ENCODE measurements around the gene PIAS4. TPM values are rescaled to one million over a fixed set of nuclear protein-coding genes. Genes with fewer than 3 reads are reported as not detected.
"Not testable (repeated sequence)": the region's sequence is repeated elsewhere in the genome, so short reads cannot be mapped to it uniquely, and the experiment has no call there.

PIAS4 gene
- total RNA-seq, 1 donor from 2014 or later = 36.4 TPM

DNA sequence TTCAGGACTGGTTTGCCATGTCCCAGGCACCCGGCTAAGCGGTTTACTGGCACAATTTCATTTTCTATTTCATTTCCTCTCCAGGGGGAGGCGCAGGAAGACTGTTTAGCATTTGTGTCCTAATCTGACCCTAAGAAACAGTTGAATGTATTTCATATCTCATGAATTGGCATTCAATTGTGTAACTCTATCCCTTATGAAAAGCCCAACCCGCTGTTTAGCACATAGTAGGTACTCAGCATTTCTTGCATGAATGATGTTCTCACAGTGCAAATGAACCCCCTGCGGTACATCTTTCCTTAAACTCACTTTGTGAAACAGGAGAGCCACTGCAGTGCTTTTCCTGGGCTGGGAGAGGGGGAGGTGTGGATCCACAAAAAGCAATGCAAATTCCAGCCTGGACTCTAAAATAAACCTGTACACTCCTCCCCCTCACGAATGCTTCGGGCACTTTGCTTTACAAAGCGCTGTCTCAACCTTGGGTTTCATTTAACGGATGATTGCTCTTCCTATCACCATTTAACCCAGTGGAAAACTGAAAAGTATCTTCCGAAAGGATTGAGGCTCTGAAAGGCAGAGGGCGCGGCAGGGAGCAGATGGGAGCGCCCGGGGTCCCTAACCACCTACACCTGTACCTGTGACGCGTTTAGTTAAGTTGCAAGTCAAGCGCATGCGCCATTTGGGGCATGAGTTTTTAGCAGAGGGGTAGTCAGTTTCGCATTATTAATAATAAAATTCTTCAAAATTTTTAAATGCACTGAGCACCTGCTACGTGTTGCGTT is 21.1 kb upstream of the PIAS4 start:
- Mint-ChIP-seq H3K27me3 (no peaks in the 10 kb centered on the region), H3K9me3 (no peaks in the 10 kb centered on the region), H3K4me1 (peaks cover 66% of the 10 kb centered on the region), H3K4me3 (peak overlapping the region; percentile 96), H3K36me3 (ENCODE audit: low read depth) (peaks cover 39% of the 10 kb centered on the region), H3K27ac (peak overlapping the region; percentile 91)
- ChIA-PET CTCF (interaction anchor here (0.9 to 1.9 kb wide), 7 partner anchors 24 to 261 kb away, joined by 3 to 31 read pairs (median 5); partner anchors contain the start of genes MRPL54 and YJU2), POLR2A (interaction anchor here (0.6 to 3.5 kb wide), 11 partner anchors 11 to 1085 kb away, joined by 3 to 63 read pairs (median 10); partner anchors contain the start of genes APBA3, DAPK3 and PIAS4)
- TF ChIP-seq, protein P1, sequence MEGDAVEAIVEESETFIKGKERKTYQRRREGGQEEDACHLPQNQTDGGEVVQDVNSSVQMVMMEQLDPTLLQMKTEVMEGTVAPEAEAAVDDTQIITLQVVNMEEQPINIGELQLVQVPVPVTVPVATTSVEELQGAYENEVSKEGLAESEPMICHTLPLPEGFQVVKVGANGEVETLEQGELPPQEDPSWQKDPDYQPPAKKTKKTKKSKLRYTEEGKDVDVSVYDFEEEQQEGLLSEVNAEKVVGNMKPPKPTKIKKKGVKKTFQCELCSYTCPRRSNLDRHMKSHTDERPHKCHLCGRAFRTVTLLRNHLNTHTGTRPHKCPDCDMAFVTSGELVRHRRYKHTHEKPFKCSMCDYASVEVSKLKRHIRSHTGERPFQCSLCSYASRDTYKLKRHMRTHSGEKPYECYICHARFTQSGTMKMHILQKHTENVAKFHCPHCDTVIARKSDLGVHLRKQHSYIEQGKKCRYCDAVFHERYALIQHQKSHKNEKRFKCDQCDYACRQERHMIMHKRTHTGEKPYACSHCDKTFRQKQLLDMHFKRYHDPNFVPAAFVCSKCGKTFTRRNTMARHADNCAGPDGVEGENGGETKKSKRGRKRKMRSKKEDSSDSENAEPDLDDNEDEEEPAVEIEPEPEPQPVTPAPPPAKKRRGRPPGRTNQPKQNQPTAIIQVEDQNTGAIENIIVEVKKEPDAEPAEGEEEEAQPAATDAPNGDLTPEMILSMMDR (IDR thresholded peaks at IDR 0.05) = no peak
- intact Hi-C loops (cut with micrococcal nuclease) = loop anchor here (1.0 to 10.0 kb wide), 10 partner anchors 21 to 418 kb away; partner anchors contain the start of genes ANKRD24, CHAF1A, MAP2K2 and PIAS4
- ATAC-seq (ENCODE audit: low read depth) (peak; percentile 23), DNase-seq (no peak)

DNA sequence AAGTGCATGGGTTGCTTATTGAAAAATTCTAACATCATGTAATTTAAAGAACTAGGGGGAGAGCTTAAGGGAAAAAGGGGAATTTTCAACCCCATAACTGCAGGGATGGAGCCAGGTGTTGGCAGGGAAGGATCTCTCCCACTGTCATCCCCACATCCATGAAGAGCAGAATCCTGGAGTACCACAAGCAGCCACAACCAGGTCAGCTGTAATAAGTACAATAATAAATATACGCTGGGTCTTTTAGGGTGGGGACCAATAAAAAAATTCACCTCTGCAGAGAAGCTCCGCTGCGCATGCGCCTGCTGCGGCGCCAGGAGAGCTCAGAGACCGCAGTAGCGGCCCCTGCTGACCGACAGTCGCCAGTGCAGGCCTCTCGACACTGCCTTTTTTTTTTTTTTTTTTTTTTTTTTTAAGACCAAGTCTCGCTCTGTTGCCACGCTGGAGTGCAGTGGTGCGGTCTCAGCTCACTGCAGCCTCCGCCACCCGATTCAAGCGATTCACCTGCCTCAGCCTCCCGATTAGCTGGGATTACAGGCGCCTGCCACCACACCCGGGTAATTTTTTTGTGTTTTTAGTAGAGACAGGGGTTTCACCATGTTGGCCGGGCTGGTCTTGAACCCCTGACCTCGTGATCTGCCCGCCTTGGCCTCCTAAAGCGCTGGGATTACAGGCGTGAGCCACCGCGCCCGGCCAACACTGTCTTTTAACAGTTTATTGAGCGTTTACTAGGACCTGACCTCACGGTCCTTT is 19.7 kb upstream of the PIAS4 start:
- POLR2A ChIA-PET = interaction anchor here (0.5 to 2.3 kb wide), 29 partner anchors 10 to 1698 kb away, joined by 3 to 31 read pairs (median 6); partner anchors contain the start of genes APBA3, CHAF1A, DAPK3 and EBI3
- TF ChIP-seq, protein P1 (IDR thresholded peaks at IDR 0.05) = peak; percentile 90
- H3K4me1 Mint-ChIP-seq = peaks cover 61% of the 10 kb centered on the region

DNA sequence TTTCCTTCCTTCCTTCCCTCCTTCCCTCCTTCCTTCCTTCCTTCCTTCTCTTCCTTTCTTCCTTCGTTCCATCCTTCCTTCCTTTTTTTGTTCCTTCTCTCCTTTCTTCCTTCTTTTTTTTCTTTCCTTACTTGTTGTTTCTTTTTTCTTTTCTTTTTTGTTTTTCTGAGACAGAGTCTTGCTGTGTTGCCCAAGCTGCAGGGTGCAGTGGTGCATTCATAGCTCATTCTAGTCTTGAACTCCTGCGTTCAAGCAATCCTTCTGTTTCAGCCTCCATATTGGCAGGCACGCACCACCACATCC is 16.8 kb upstream of the PIAS4 start:
- intact Hi-C loops (cut with micrococcal nuclease) = loop anchor here (1.0 kb wide), 1 partner anchor 17 kb away; the partner anchor contains the start of gene PIAS4
- DNase-seq (no peak), ATAC-seq (ENCODE audit: low read depth) (no peak)
- ChIA-PET POLR2A (interaction anchor here (1.0 to 2.1 kb wide), 7 partner anchors 10 to 256 kb away, joined by 3 to 12 read pairs (median 6); partner anchors contain the start of genes MRPL54, PIAS4 and YJU2), CTCF (interaction anchor here (1.0 kb wide), 1 partner anchor 149 kb away, joined by 6 read pairs; no protein-coding TSS in a partner anchor)
- TF ChIP-seq, protein P1 (IDR thresholded peaks at IDR 0.05) = no peak
- H3K36me3 Mint-ChIP-seq (ENCODE audit: low read depth) = peaks cover 2% of the 10 kb centered on the region
- H3K9me3 Mint-ChIP-seq = no peaks in the 10 kb centered on the region
- peak overlapping the region; percentile 46 for H3K27ac Mint-ChIP-seq
- no peaks in the 10 kb centered on the region for H3K27me3 Mint-ChIP-seq
- H3K4me1 Mint-ChIP-seq = peaks cover 35% of the 10 kb centered on the region
- peak overlapping the region; percentile 55 for H3K4me3 Mint-ChIP-seq

More for the DNA sequence above, 19.7 kb upstream of the PIAS4 start:
- peak; percentile 46 for ATAC-seq (ENCODE audit: low read depth)
- Mint-ChIP-seq H3K4me3 (peak overlapping the region; percentile 96), H3K27ac (peak overlapping the region; percentile 91), H3K36me3 (ENCODE audit: low read depth) (peaks cover 26% of the 10 kb centered on the region), H3K27me3 (no peaks in the 10 kb centered on the region), H3K9me3 (no peaks in the 10 kb centered on the region)
- intact Hi-C loops (cut with micrococcal nuclease) = loop anchor here (5.0 to 10.0 kb wide), 3 partner anchors 135 to 417 kb away; partner anchors contain the start of genes CHAF1A, MAP2K2 and SH3GL1
- CTCF ChIA-PET = interaction anchor here (0.6 to 2.0 kb wide), 10 partner anchors 13 to 225 kb away, joined by 3 to 24 read pairs (median 4); partner anchors contain the start of genes MRPL54 and PIAS4
- peak; percentile 82 for DNase-seq

DNA sequence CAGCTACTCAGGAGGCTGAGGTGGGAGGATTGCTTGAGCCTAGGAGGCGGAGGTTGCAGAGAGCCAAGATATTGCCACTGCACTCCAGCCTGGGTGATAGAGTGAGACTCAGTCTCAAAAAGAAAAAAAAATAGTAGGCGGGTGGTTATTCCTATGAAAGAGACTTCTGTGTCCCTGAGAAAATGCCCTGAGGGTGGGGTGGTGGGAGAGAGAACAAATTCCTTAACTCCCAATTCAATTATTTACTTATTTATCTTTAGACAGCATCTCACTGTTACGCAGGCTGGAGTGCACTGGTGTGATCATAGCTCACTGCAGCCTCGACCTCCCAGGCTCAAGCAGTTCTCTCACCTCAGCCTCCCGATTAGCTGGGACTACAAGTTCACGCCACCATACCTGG is 11.9 kb upstream of the PIAS4 start:
- Mint-ChIP-seq H3K36me3 (ENCODE audit: low read depth) (no peaks in the 10 kb centered on the region), H3K27me3 (no peaks in the 10 kb centered on the region), H3K27ac (no peak overlapping the region), H3K9me3 (no peaks in the 10 kb centered on the region), H3K4me1 (peaks cover 7% of the 10 kb centered on the region), H3K4me3 (no peak overlapping the region)
- DNase-seq (no peak), ATAC-seq (ENCODE audit: low read depth) (no peak)
- CTCF ChIA-PET = interaction anchor here (2.1 kb wide), 1 partner anchor 144 kb away, joined by 5 read pairs; no protein-coding TSS in a partner anchor
- intact Hi-C loops (cut with micrococcal nuclease) = no loop called here
- TF ChIP-seq, protein P1 (IDR thresholded peaks at IDR 0.05) = no peak
- POLR2A ChIA-PET = interaction anchor here (0.6 kb wide), 1 partner anchor 163 kb away, joined by 9 read pairs; no protein-coding TSS in a partner anchor

DNA sequence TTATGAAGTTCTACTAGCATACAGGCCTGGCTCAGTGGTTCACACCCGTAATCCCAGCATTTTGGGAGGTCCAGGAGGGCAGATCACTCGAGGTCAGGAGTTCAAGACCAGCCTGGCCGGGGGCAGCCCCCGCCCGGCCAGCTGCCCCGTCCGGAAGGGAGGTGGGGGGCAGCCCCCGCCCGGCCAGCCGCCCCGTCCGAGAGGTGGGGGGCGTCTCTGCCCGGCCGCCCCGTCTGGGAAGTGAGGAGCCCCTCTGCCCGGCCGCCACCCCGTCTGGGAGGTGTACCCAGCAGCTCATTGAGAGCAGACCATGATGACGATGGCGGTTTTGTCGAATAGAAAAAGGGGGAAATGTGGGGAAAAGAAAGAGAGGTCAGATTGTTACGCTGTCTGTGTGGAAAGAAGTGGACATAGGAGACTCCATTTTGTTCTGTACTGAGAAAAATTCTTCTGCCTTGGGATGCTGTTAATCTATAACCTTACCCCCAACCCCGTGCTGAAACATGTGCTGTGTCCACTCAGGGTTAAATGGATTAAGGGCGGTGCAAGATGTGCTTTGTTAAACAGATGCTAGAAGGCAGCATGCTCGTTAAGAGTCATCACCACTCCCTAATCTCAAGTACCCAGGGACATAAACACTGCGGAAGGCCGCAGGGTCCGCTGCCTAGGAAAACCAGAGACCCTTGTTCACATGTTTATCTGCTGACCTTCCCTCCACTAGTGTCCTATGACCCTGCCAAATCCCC is 8.7 kb upstream of the PIAS4 start:
- H3K4me3 Mint-ChIP-seq; H3K4me1 Mint-ChIP-seq; H3K27me3 Mint-ChIP-seq; ATAC-seq (ENCODE audit: low read depth); H3K9me3 Mint-ChIP-seq; DNase-seq; CTCF ChIA-PET; H3K27ac Mint-ChIP-seq; H3K36me3 Mint-ChIP-seq (ENCODE audit: low read depth); intact Hi-C loops (cut with micrococcal nuclease): not testable (repeated sequence)
- POLR2A ChIA-PET = interaction anchor here (0.6 to 0.8 kb wide), 2 partner anchors 11 to 13 kb away, joined by 3 read pairs; partner anchors contain the start of gene EEF2

DNA sequence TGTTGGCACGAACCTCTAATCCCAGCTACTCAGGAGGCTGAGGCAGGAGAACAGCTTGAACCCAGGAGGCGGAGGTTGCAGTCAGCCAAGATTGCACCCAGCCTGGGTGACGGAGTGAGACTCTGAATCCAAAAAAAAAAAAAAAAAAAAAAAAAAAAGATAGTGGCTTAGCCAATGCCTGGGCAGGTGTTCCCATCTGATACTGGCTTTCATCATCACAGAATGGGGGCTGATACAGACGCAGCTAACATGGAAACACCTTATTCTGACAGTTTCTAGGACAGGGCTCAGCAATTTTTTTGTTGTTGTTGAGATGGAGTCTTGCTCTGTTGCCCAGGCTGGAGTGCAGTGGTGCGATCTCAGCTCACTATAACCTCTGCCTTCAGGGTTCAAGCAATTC is 6.7 kb upstream of the PIAS4 start:
- H3K9me3 Mint-ChIP-seq; DNase-seq; CTCF ChIA-PET; intact Hi-C loops (cut with micrococcal nuclease); ATAC-seq (ENCODE audit: low read depth); H3K4me1 Mint-ChIP-seq; H3K27ac Mint-ChIP-seq; H3K36me3 Mint-ChIP-seq (ENCODE audit: low read depth); H3K27me3 Mint-ChIP-seq; H3K4me3 Mint-ChIP-seq: not testable (repeated sequence)
- POLR2A ChIA-PET = interaction anchor here (0.6 to 1.6 kb wide), 4 partner anchors 9 to 75 kb away, joined by 3 to 9 read pairs (median 6); no protein-coding TSS in a partner anchor

DNA sequence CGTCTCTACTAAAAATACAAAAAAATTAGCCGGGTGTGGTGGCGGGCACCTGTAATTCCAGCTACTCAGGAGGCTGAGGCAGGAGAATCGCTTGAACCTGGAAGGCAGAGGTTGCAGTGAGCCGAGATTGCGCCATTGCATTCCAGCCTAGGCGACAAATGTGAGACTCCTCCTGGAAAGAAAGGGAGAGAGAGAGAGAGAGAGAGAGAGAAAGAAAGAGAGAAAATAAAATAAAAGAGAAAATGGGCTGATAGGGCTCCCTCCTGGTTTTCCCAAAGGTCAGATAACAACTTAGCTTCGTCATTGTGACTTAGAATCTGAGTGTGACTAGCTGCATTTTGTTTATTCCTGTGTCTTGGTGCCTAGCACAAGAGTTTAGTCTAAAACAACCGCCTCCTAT is 2.1 kb upstream of the PIAS4 start:
- POLR2A ChIA-PET = interaction anchor here (0.7 to 1.6 kb wide), 3 partner anchors 17 to 455 kb away, joined by 3 read pairs; partner anchors contain the start of gene EEF2
- H3K4me3 Mint-ChIP-seq = peak overlapping the region; percentile 32
- H3K9me3 Mint-ChIP-seq; H3K27ac Mint-ChIP-seq; H3K36me3 Mint-ChIP-seq (ENCODE audit: low read depth); ATAC-seq (ENCODE audit: low read depth); DNase-seq; H3K27me3 Mint-ChIP-seq: not testable (repeated sequence)
- peaks cover 26% of the 10 kb centered on the region for H3K4me1 Mint-ChIP-seq
- CTCF ChIA-PET = interaction anchor here (0.7 to 4.3 kb wide), 2 partner anchors 18 to 347 kb away, joined by 4 to 24 read pairs; no protein-coding TSS in a partner anchor
- intact Hi-C loops (cut with micrococcal nuclease) = loop anchor here (5.0 kb wide), 1 partner anchor 102 kb away; no protein-coding TSS in a partner anchor

Data from activated B cell treated with CpG ODN at 0.5 μM for 24 hours (primary cell).